Activated T-helper 17 cell treated with anti-CD3 and anti-CD28 coated beads, Interleukin-2, amount 50 U/mL, for 72 hours (primary cell): ENCODE measurements around the gene ZNF606. TPM values are rescaled to one million over a fixed set of nuclear protein-coding genes. Genes with fewer than 3 reads are reported as not detected.
A peak's percentile ranks its signal among the peaks of the same experiment; 100 is the strongest.
"Not testable (repeated sequence)": the region's sequence is repeated elsewhere in the genome, so short reads cannot be mapped to it uniquely, and the experiment has no call there.

Experiments
- ATAC-seq: fragments of 150-1000 bp; cut with Tn5 transposase; replicated peaks from 2 replicates; pipeline ENCODE4 v1.10.0; 2021; ENCODE audit warnings: mild to moderate bottlenecking, moderate library complexity
- H3K27ac Mint-ChIP-seq: one replicate; pipeline ENCODE4 v1.8.0; 2022; ENCODE audit warnings: mixed read lengths
- H3K27me3 Mint-ChIP-seq: one replicate; pipeline ENCODE4 v1.8.0; 2022; ENCODE audit warnings: mixed read lengths
- H3K36me3 Mint-ChIP-seq: one replicate; pipeline ENCODE4 v1.8.0; 2022; ENCODE audit warnings: low read depth, mild to moderate bottlenecking, mixed read lengths
- H3K4me1 Mint-ChIP-seq: one replicate; pipeline ENCODE4 v1.8.0; 2022; ENCODE audit warnings: mixed read lengths
- H3K4me3 Mint-ChIP-seq: one replicate; pipeline ENCODE4 v1.8.0; 2022; ENCODE audit warnings: mild to moderate bottlenecking, mixed read lengths
- H3K9me3 Mint-ChIP-seq: one replicate; pipeline ENCODE4 v1.8.0; 2022; ENCODE audit warnings: mixed read lengths
- total RNA-seq, 2 donors: library from RNA; stranded (reverse); gene quantifications; one replicate each; pipeline ENCODE4 v1.2.3, GENCODE V29; 2022

Gene ZNF606
- total RNA-seq, 2 donors from 2014 or later, result 4.4 to 5.1 TPM

GRCh38 chr19:58033741-58034476, 31.3 kb upstream of the ZNF606 start, which contains the start of gene ZSCAN1:
Gene ZSCAN1, plus strand, starts transcription at chr19:58034025. Its CDS starts 3,812 bp downstream, at chr19:58037837.
- ATAC-seq, result no peak
- Mint-ChIP-seq H3K27ac (no peak within 1 kb of the TSS), H3K4me3 (no peak within 1 kb of the TSS), H3K4me1 (peaks cover 7% of the 10 kb centered on the region), H3K36me3 (peaks cover 10% of the 10 kb centered on the region), H3K9me3 (peaks cover 23% of the 10 kb centered on the region), H3K27me3 (peaks cover 21% of the 10 kb centered on the region)

DNA sequence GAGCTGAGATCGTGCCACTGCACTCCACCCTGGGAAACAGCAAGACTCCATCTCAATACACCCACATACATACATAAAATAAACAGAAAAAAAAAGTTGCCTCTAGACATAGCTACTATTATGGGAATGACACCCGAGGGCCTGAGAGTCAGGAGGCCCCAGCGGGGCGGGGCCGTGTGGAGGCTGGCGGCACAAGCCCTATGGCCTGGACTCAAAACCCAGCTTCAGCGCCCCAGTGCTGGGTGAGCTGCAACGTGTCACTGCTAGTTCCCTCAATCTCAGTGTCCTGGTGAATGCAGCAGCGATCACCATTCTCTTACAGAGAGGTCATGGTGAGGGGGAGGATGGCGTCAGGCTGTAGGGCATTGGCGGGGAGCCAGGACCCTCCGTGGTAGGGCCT, 22.0 kb upstream of the ZNF606 start:
- Mint-ChIP-seq H3K27me3 (no peaks in the 10 kb centered on the region), H3K4me1 (no peaks in the 10 kb centered on the region), H3K9me3 (peaks cover 16% of the 10 kb centered on the region), H3K4me3 (no peak overlapping the region), H3K36me3 (no peaks in the 10 kb centered on the region), H3K27ac (no peak overlapping the region)
- no peak for ATAC-seq

DNA sequence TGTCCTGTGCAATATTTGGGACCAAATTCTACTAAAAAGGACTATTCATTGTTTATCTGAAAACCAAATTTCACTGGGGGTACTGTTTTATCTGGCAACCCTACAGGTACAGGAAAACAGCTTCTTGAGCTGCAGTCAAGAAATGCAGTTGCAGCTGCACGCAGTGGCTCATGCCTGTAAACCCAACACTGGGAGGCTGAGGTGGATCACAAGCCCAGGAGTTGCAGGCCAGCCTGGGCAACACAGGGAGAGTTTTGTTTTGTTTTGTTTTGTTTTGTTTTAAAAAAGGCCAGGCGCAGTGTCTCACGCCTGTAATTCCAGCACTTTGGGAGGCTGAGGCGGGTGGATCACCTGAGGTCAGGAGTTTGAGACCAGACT, 19.7 kb upstream of the ZNF606 start:
- H3K4me1 Mint-ChIP-seq, result no peaks in the 10 kb centered on the region
- H3K9me3 Mint-ChIP-seq, result peaks cover 9% of the 10 kb centered on the region
- no peak overlapping the region for H3K4me3 Mint-ChIP-seq
- no peaks in the 10 kb centered on the region for H3K27me3 Mint-ChIP-seq
- no peak for ATAC-seq
- H3K36me3 Mint-ChIP-seq, result no peaks in the 10 kb centered on the region
- no peak overlapping the region for H3K27ac Mint-ChIP-seq

DNA sequence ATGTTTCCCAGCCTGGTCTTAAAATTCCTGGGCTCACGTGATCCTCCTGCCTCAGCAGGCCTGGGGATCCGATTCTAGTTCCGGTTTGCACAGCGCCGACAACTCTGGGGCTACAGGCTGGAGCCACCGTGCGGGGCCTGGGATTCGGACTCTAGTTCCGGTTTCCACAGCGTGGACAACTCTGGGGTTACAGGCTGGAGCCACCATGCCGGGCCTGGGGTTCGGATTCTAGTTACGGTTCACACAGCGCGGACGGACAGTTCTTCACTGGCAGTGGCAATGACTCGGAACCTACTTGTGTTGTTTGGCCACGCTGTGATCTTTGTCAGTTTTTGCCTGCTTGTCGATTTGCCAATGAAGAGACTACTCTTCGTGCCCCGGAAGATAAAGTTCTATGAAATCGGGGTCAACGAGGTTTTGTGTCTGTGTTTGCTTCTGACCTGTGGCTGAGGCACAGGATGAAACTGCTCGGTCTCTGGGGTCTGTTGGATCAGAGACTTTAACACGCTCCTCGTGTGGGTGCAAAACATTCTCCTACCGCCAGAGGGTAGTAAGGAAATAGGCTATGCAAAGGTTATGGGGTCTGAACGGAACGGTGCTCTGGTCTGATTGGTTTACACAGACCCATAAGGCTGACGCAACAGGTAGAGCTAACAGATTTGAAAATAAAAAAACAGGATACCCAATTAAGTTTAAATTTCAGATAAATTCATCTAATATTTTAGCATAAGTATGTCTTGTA, 19.1 kb upstream of the ZNF606 start:
- no peak overlapping the region for H3K4me3 Mint-ChIP-seq
- ATAC-seq, result peak; percentile 62
- peaks cover 9% of the 10 kb centered on the region for H3K9me3 Mint-ChIP-seq
- H3K4me1 Mint-ChIP-seq, result no peaks in the 10 kb centered on the region
- H3K27me3 Mint-ChIP-seq, result no peaks in the 10 kb centered on the region
- H3K27ac Mint-ChIP-seq, result no peak overlapping the region
- H3K36me3 Mint-ChIP-seq, result no peaks in the 10 kb centered on the region

GRCh38 chr19:58020129-58020528, 17.5 kb upstream of the ZNF606 start:
- no peak overlapping the region for H3K27ac Mint-ChIP-seq
- no peaks in the 10 kb centered on the region for H3K36me3 Mint-ChIP-seq
- no peaks in the 10 kb centered on the region for H3K4me1 Mint-ChIP-seq
- H3K4me3 Mint-ChIP-seq, result no peak overlapping the region
- ATAC-seq, result no peak
- peaks cover 4% of the 10 kb centered on the region for H3K27me3 Mint-ChIP-seq
- peaks cover 9% of the 10 kb centered on the region for H3K9me3 Mint-ChIP-seq

DNA sequence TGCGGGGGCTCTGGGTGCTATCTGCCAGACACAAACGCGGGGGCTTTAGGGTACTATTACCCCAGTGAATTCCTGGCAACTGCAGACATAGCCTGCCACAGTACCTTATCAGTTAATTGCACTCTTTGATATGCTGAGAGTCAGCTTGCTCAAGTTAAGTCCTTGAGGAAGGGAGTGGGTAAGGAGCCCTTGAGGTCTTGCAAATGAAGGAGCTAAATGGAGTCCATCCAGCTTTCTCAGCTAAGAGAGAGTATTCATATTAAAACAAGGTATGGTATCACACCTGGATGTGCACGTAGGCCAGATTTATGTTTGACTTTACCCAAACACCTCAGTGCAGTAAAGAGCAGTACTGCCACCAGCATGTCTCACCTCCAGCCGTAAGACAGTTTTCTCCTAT, 11.5 kb upstream of the ZNF606 start:
- Mint-ChIP-seq H3K9me3 (peaks cover 10% of the 10 kb centered on the region), H3K27me3 (peaks cover 8% of the 10 kb centered on the region), H3K4me1 (no peaks in the 10 kb centered on the region), H3K36me3 (no peaks in the 10 kb centered on the region), H3K4me3 (no peak overlapping the region), H3K27ac (no peak overlapping the region)
- no peak for ATAC-seq

DNA sequence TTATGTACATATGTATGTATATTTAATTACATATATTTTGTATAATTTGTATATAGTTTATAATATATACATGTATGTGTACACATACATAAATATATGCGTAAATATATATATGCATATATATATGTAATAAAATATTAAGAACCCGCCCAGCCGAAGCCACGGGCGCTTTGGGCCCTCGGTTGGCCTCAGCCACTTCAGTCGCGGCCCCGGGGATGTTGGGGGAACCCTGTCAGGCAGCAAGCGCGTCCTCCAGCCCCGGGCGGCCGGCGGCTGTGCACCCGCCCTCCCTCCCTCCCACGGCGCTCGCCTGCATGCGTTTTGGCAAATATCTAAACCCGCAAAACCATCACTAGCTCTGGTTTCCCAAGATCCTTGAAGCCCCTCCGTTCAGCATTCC, 7.9 kb upstream of the ZNF606 start:
- ATAC-seq, result no peak
- H3K27me3 Mint-ChIP-seq, result peaks cover 4% of the 10 kb centered on the region
- peaks cover 19% of the 10 kb centered on the region for H3K36me3 Mint-ChIP-seq
- H3K4me1 Mint-ChIP-seq, result no peaks in the 10 kb centered on the region
- H3K9me3 Mint-ChIP-seq, result peaks cover 25% of the 10 kb centered on the region
- H3K27ac Mint-ChIP-seq, result no peak overlapping the region
- H3K4me3 Mint-ChIP-seq, result peak overlapping the region; percentile 4

DNA sequence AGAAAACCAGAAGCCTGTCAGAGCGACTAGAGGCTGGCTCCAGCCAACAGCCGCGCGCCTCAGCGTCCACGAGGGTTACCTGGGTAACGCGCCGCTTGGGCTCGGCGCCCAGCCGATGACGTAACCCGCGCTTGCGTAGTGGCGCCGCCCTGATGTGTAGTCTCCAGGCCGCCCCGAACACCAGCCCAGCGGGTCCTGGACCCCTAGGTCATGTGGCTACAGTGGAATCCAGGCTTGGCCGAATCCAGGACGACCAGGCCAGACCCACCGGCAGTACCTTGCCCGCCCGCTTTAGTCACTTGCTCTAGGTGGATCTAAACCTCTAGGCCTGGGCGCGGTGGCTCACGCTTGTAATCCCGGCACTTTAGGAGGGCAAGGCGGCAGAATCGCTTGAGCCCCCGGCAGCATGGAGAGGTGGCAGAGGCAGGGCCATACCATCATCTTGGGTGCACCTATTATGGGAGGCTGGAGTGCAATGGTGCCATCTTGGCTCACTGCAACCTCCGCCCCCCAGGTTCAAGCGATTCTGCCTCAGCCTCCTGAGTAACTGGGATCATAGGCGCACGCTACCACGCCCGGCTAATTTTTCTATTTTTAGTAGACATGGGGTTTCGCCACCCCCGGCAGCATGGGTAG, 7.2 kb upstream of the ZNF606 start:
- Mint-ChIP-seq H3K27ac (no peak overlapping the region), H3K9me3 (peaks cover 26% of the 10 kb centered on the region), H3K36me3 (peaks cover 26% of the 10 kb centered on the region), H3K4me3 (peak overlapping the region; percentile 61), H3K4me1 (peaks cover under 1% of the 10 kb centered on the region), H3K27me3 (peaks cover 4% of the 10 kb centered on the region)
- ATAC-seq, result peak; percentile 96

GRCh38 chr19:58009301-58009665, 6.7 kb upstream of the ZNF606 start:
- H3K36me3 Mint-ChIP-seq, result peaks cover 31% of the 10 kb centered on the region

GRCh38 chr19:58008877-58009276, 6.3 kb upstream of the ZNF606 start:
- H3K4me1 Mint-ChIP-seq, H3K27me3 Mint-ChIP-seq, H3K27ac Mint-ChIP-seq, ATAC-seq: not testable (repeated sequence)
- Mint-ChIP-seq H3K36me3 (peaks cover 35% of the 10 kb centered on the region), H3K9me3 (peaks cover 33% of the 10 kb centered on the region), H3K4me3 (peak overlapping the region; percentile 61)

More at GRCh38 chr19:58009301-58009665, 6.7 kb upstream of the ZNF606 start:
- Mint-ChIP-seq H3K4me1 (peaks cover 5% of the 10 kb centered on the region), H3K9me3 (peaks cover 31% of the 10 kb centered on the region), H3K4me3 (peak overlapping the region; percentile 61), H3K27ac (no peak overlapping the region), H3K27me3 (peaks cover 4% of the 10 kb centered on the region)
- no peak for ATAC-seq

- Mint-ChIP-seq H3K4me3 (no peak overlapping the region), H3K36me3 (peaks cover 46% of the 10 kb centered on the region), H3K9me3 (peaks cover 30% of the 10 kb centered on the region)
Observed at GRCh38 chr19:58007285-58007684, 4.7 kb upstream of the ZNF606 start.

GRCh38 chr19:58003174-58003828, 681 bp upstream of the ZNF606 start:
- Mint-ChIP-seq H3K36me3 (peaks cover 79% of the 10 kb centered on the region), H3K27me3 (no peaks in the 10 kb centered on the region), H3K9me3 (peaks cover 25% of the 10 kb centered on the region), H3K4me3 (peak overlapping the region; percentile 87), H3K4me1 (peaks cover 17% of the 10 kb centered on the region), H3K27ac (peak overlapping the region; percentile 85)
- ATAC-seq, result no peak

More at GRCh38 chr19:58007285-58007684, 4.7 kb upstream of the ZNF606 start:
- Mint-ChIP-seq H3K4me1 (peaks cover 9% of the 10 kb centered on the region), H3K27ac (no peak overlapping the region), H3K27me3 (peaks cover 4% of the 10 kb centered on the region)
- no peak for ATAC-seq

- Mint-ChIP-seq H3K4me3 (peak overlapping the region; percentile 87), H3K4me1 (peaks cover 17% of the 10 kb centered on the region), H3K27me3 (no peaks in the 10 kb centered on the region), H3K36me3 (peaks cover 87% of the 10 kb centered on the region), H3K9me3 (peaks cover 18% of the 10 kb centered on the region), H3K27ac (peak overlapping the region; percentile 11)
- peak; percentile 2 for ATAC-seq
Observed at GRCh38 chr19:58001895-58002369, 688 bp downstream of the ZNF606 start.

DNA sequence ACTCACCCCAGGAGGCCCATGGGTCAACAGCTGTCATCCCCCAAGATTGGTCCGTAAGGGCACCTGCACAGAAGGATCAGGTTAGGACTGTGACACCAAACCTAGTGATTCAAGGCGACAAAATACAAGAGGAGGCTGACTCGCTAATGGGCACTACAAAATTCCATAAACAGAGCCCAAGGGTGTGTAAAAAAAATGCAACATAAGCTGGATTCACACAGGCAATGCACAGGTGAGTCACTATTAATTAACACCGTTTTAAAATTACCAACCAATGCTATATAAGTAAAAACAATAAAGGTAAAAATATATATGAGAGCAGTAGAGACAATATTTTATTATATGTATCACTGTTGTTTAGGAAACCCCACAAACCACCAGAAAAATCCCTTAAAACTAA, 1.9 kb downstream of the ZNF606 start:
- Mint-ChIP-seq H3K36me3 (peaks cover 85% of the 10 kb centered on the region), H3K4me1 (peaks cover 17% of the 10 kb centered on the region), H3K27me3 (no peaks in the 10 kb centered on the region), H3K27ac (no peak overlapping the region), H3K9me3 (peaks cover 13% of the 10 kb centered on the region), H3K4me3 (peak overlapping the region; percentile 87)
- ATAC-seq, result no peak
